ACC112 (cell line): ENCODE results near the gene HPRT1.

Experiments
- H2AFZ ChIP-seq: fragments of 200-600 bp; sonication (generic); one replicate; pipeline ENCODE4 v1.6.0; 2017; ENCODE audit warnings: antibody characterized with exemption, low read length; ENCODE audit not compliant: unreplicated experiment
- H3K27ac ChIP-seq: fragments of 200-600 bp; sonication (generic); 2 replicates; pipeline ENCODE4 v1.5.1; 2014; ENCODE audit warnings: low read depth, mild to moderate bottlenecking, antibody characterized with exemption, low read length, moderate library complexity
- H3K27me3 ChIP-seq: fragments of 200-600 bp; sonication (generic); 2 replicates; pipeline ENCODE4 v1.6.1; 2014; ENCODE audit warnings: mild to moderate bottlenecking, antibody characterized with exemption, low read length, moderate library complexity, mixed read lengths; ENCODE audit not compliant: insufficient read depth
- H3K36me3 ChIP-seq: fragments of 200-600 bp; sonication (generic); 2 replicates; pipeline ENCODE4 v1.6.1; 2016; ENCODE audit warnings: mild to moderate bottlenecking, antibody characterized with exemption, low read length, moderate library complexity, mixed read lengths; ENCODE audit not compliant: insufficient read depth
- H3K4me1 ChIP-seq: fragments of 200-600 bp; sonication (generic); one replicate; pipeline ENCODE4 v1.6.1; 2016; ENCODE audit warnings: low read length, mixed read lengths; ENCODE audit not compliant: insufficient read depth, unreplicated experiment, control insufficient read depth
- H3K4me3 ChIP-seq: fragments of 200-600 bp; sonication (generic); 2 replicates; pipeline ENCODE4 v1.5.1; 2014; ENCODE audit warnings: mild to moderate bottlenecking, low read depth, low read length
- H3K79me2 ChIP-seq: fragments of 200-600 bp; sonication (generic); one replicate; pipeline ENCODE4 v1.6.0; 2016; ENCODE audit warnings: low read length; ENCODE audit not compliant: control insufficient read depth, unreplicated experiment, insufficient read depth

The HPRT1 gene

GRCh38 chrX:134520860-134521390 is 61.0 kb downstream of the HPRT1 start:
- Histone ChIP-seq H2AFZ (no peak overlapping the region), H3K36me3 (no peaks in the 10 kb centered on the region), H3K27ac (no peak overlapping the region), H3K4me3 (no peak overlapping the region), H3K27me3 (no peaks in the 10 kb centered on the region), H3K79me2 (no peaks in the 10 kb centered on the region), H3K4me1 (peaks cover 5% of the 10 kb centered on the region)

- no peaks in the 10 kb centered on the region for H3K79me2 ChIP-seq
Measured at GRCh38 chrX:134524181-134524580, 64.2 kb downstream of the HPRT1 start.

GRCh38 chrX:134525086-134525792 is 65.3 kb downstream of the HPRT1 start:
- Histone ChIP-seq H3K4me3 (no peak overlapping the region), H3K27ac (0 out of 2 replicates have a peak overlapping the region, but pooled peaks have one; percentile 1), H3K79me2 (no peaks in the 10 kb centered on the region), H3K36me3 (no peaks in the 10 kb centered on the region), H2AFZ (no peak overlapping the region), H3K27me3 (no peaks in the 10 kb centered on the region), H3K4me1 (peaks cover 14% of the 10 kb centered on the region)

More at GRCh38 chrX:134524181-134524580, 64.2 kb downstream of the HPRT1 start:
- Histone ChIP-seq H3K36me3 (no peaks in the 10 kb centered on the region), H3K27ac (no peak overlapping the region), H3K4me3 (no peak overlapping the region), H3K27me3 (no peaks in the 10 kb centered on the region), H3K4me1 (peaks cover 14% of the 10 kb centered on the region), H2AFZ (no peak overlapping the region)

GRCh38 chrX:134526399-134526798 is 66.4 kb downstream of the HPRT1 start:
- Histone ChIP-seq H3K27ac (no peak overlapping the region), H3K79me2 (no peaks in the 10 kb centered on the region), H3K27me3 (no peaks in the 10 kb centered on the region), H2AFZ (no peak overlapping the region), H3K4me3 (no peak overlapping the region), H3K36me3 (no peaks in the 10 kb centered on the region), H3K4me1 (peaks cover 14% of the 10 kb centered on the region)

- Histone ChIP-seq H3K4me1 (peaks cover 14% of the 10 kb centered on the region), H3K36me3 (no peaks in the 10 kb centered on the region), H3K27me3 (no peaks in the 10 kb centered on the region), H3K79me2 (no peaks in the 10 kb centered on the region), H3K4me3 (no peak overlapping the region), H3K27ac (no peak overlapping the region), H2AFZ (no peak overlapping the region)
Measured at GRCh38 chrX:134528960-134529359, 69.0 kb downstream of the HPRT1 start.

- no peak overlapping the region for H2AFZ ChIP-seq
- no peak overlapping the region for H3K4me3 ChIP-seq
- no peaks in the 10 kb centered on the region for H3K27me3 ChIP-seq
- no peaks in the 10 kb centered on the region for H3K36me3 ChIP-seq
- peaks cover 14% of the 10 kb centered on the region for H3K4me1 ChIP-seq
- no peaks in the 10 kb centered on the region for H3K79me2 ChIP-seq
- H3K27ac ChIP-seq, result no peak overlapping the region
Measured at GRCh38 chrX:134529481-134529880, 69.5 kb downstream of the HPRT1 start.

GRCh38 chrX:134530845-134531244 is 70.9 kb downstream of the HPRT1 start:
- no peaks in the 10 kb centered on the region for H3K79me2 ChIP-seq
- peaks cover 9% of the 10 kb centered on the region for H3K4me1 ChIP-seq
- H3K4me3 ChIP-seq, result no peak overlapping the region
- no peaks in the 10 kb centered on the region for H3K36me3 ChIP-seq
- H2AFZ ChIP-seq, result no peak overlapping the region
- no peaks in the 10 kb centered on the region for H3K27me3 ChIP-seq
- no peak overlapping the region for H3K27ac ChIP-seq

GRCh38 chrX:134533352-134533751 is 73.4 kb downstream of the HPRT1 start:
- H2AFZ ChIP-seq, result no peak overlapping the region
- H3K27me3 ChIP-seq, result no peaks in the 10 kb centered on the region
- peaks cover 16% of the 10 kb centered on the region for H3K4me1 ChIP-seq
- H3K36me3 ChIP-seq, result no peaks in the 10 kb centered on the region
- no peak overlapping the region for H3K4me3 ChIP-seq
- no peak overlapping the region for H3K27ac ChIP-seq
- no peaks in the 10 kb centered on the region for H3K79me2 ChIP-seq

- Histone ChIP-seq H3K4me1 (peaks cover 20% of the 10 kb centered on the region), H3K79me2 (no peaks in the 10 kb centered on the region), H3K27ac (no peak overlapping the region), H2AFZ (no peak overlapping the region), H3K36me3 (no peaks in the 10 kb centered on the region), H3K27me3 (no peaks in the 10 kb centered on the region), H3K4me3 (no peak overlapping the region)
Measured at GRCh38 chrX:134533952-134534351, 74.0 kb downstream of the HPRT1 start.

- H3K79me2 ChIP-seq, result no peaks in the 10 kb centered on the region
- no peak overlapping the region for H2AFZ ChIP-seq
- no peaks in the 10 kb centered on the region for H3K27me3 ChIP-seq
- H3K4me3 ChIP-seq, result no peak overlapping the region
- no peaks in the 10 kb centered on the region for H3K36me3 ChIP-seq
- H3K4me1 ChIP-seq, result peaks cover 25% of the 10 kb centered on the region
- peak overlapping the region; percentile 93 for H3K27ac ChIP-seq
Measured at GRCh38 chrX:134537179-134537955, 77.4 kb downstream of the HPRT1 start.
